Nephron progenitor cell (in vitro differentiated cells): Measurements from ENCODE around the gene PLXNA1.

ENCODE experiments used
- DNase-seq: peaks from one replicate; pipeline ENCODE4 v3.0.0; 2021
- H3K27ac Mint-ChIP-seq: 2 replicates; pipeline ENCODE4 v1.8.0; 2021; ENCODE audit warnings: mild to moderate bottlenecking, moderate library complexity, mixed read lengths
- H3K27me3 Mint-ChIP-seq: 2 replicates; pipeline ENCODE4 v1.8.0; 2021; ENCODE audit warnings: mild to moderate bottlenecking, low read depth, mixed read lengths; ENCODE audit not compliant: poor library complexity
- H3K36me3 Mint-ChIP-seq: 2 replicates; pipeline ENCODE4 v1.8.0; 2021; ENCODE audit warnings: low read depth, mixed read lengths
- H3K4me1 Mint-ChIP-seq: 2 replicates; pipeline ENCODE4 v1.8.0; 2021; ENCODE audit warnings: mixed read lengths
- H3K4me3 Mint-ChIP-seq: 2 replicates; pipeline ENCODE4 v1.8.0; 2021; ENCODE audit warnings: mild to moderate bottlenecking, moderate library complexity, mixed read lengths
- H3K9me3 Mint-ChIP-seq: 2 replicates; pipeline ENCODE4 v1.8.0; 2021; ENCODE audit warnings: mild to moderate bottlenecking, moderate library complexity, mixed read lengths
- CTCF ChIP-seq: fragments of 200-600 bp; sonication (generic); IDR thresholded peaks from 2 replicates; pipeline ENCODE4 v1.5.0; 2021; ENCODE audit warnings: antibody characterized with exemption

PLXNA1 gene

GRCh38 chr3:126970101-126970500 lies 12.8 kb upstream of the PLXNA1 start:
- peaks cover 14% of the 10 kb centered on the region for H3K27me3 Mint-ChIP-seq
- peaks cover 11% of the 10 kb centered on the region for H3K36me3 Mint-ChIP-seq
- no peak for TF ChIP-seq CTCF
- peak overlapping the region; percentile 0 for H3K27ac Mint-ChIP-seq
- H3K4me1 Mint-ChIP-seq: peaks cover 45% of the 10 kb centered on the region
- peaks cover 19% of the 10 kb centered on the region for H3K9me3 Mint-ChIP-seq
- no peak for DNase-seq
- no peak overlapping the region for H3K4me3 Mint-ChIP-seq

DNA sequence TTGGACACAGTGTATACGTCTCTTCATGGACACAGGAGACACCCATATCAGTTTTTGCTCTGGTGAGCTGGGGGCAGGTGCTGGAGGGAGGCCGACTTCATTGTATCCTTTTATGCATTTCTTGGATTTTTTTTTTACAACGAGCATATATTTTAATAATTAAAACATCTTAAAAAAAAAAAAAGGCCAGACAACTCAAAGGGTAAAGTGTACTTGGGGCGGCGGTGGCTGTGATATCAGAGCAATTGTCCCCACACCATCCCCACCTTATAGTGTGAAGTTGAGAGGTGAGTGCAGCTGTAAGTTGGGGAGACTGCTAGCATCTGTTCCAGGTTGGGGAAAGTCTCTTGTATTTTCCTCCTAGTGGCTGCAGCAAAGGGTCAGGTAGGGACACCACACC lies 12.0 kb upstream of the PLXNA1 start:
- peaks cover 14% of the 10 kb centered on the region for H3K36me3 Mint-ChIP-seq
- no peak for TF ChIP-seq CTCF
- peaks cover 45% of the 10 kb centered on the region for H3K4me1 Mint-ChIP-seq
- DNase-seq: no peak
- peaks cover 24% of the 10 kb centered on the region for H3K9me3 Mint-ChIP-seq
- H3K27ac Mint-ChIP-seq: no peak overlapping the region
- H3K4me3 Mint-ChIP-seq: no peak overlapping the region
- peaks cover 16% of the 10 kb centered on the region for H3K27me3 Mint-ChIP-seq

DNA sequence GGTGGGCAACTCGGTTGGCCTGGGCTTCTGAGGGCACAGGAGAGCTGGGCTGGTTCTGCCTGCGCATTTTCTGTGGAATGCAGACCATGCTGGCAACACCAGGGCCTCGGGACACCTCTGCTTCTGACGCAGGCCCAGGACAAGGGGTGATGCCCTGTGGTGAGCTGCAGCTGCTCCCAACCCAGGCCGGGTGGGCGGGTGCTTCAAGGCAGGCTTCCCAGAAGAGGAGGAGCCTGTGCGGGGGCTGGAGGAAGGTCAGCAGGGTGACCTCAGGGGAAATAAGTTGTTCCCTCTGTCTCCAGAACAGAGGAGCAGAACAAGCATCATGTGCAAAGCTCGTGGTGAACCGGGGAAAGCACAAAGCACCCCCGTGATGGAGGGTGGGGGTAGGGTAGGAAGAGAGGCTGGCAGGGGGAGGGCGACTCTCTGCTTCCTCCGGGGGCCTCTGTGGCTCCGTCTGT lies 11.0 kb upstream of the PLXNA1 start:
- peaks cover 24% of the 10 kb centered on the region for H3K9me3 Mint-ChIP-seq
- peaks cover 14% of the 10 kb centered on the region for H3K36me3 Mint-ChIP-seq
- H3K27me3 Mint-ChIP-seq: peaks cover 16% of the 10 kb centered on the region
- H3K4me1 Mint-ChIP-seq: peaks cover 45% of the 10 kb centered on the region
- H3K4me3 Mint-ChIP-seq: no peak overlapping the region
- no peak overlapping the region for H3K27ac Mint-ChIP-seq
- TF ChIP-seq CTCF: no peak
- peak; percentile 59 for DNase-seq

GRCh38 chr3:126972866-126973265 lies 10.0 kb upstream of the PLXNA1 start:
- no peak for DNase-seq

GRCh38 chr3:126973814-126974213 lies 9.1 kb upstream of the PLXNA1 start:
- Mint-ChIP-seq H3K4me3 (no peak overlapping the region), H3K4me1 (peaks cover 26% of the 10 kb centered on the region), H3K27ac (no peak overlapping the region)

More at GRCh38 chr3:126972866-126973265, 10.0 kb upstream of the PLXNA1 start:
- H3K27me3 Mint-ChIP-seq: peaks cover 16% of the 10 kb centered on the region
- H3K4me3 Mint-ChIP-seq: no peak overlapping the region
- peaks cover 24% of the 10 kb centered on the region for H3K9me3 Mint-ChIP-seq
- H3K36me3 Mint-ChIP-seq: peaks cover 14% of the 10 kb centered on the region
- H3K27ac Mint-ChIP-seq: no peak overlapping the region
- TF ChIP-seq CTCF: no peak
- peaks cover 35% of the 10 kb centered on the region for H3K4me1 Mint-ChIP-seq

More at GRCh38 chr3:126973814-126974213, 9.1 kb upstream of the PLXNA1 start:
- no peak for DNase-seq
- peaks cover 14% of the 10 kb centered on the region for H3K36me3 Mint-ChIP-seq
- H3K27me3 Mint-ChIP-seq: peaks cover 24% of the 10 kb centered on the region
- TF ChIP-seq CTCF: no peak
- peaks cover 24% of the 10 kb centered on the region for H3K9me3 Mint-ChIP-seq
